Smooth muscle cell (in vitro differentiated cells): ENCODE results near the gene CNTD1. TPM values are rescaled to one million over a fixed set of nuclear protein-coding genes. Genes with fewer than 3 reads are reported as not detected.

Experiments used
- DNase-seq: peaks from one replicate; lab custom pipeline; 2025; ENCODE audit not compliant: unreplicated experiment; lab: John Stamatoyannopoulos, UW
- H2AFZ ChIP-seq: fragments of 200-600 bp; sonication (generic); 2 replicates; pipeline ENCODE4 v1.6.0; 2016; ENCODE audit warnings: antibody characterized with exemption, low read depth, mild to moderate bottlenecking
- H3F3A ChIP-seq: fragments of 200-600 bp; sonication (generic); 2 replicates; pipeline ENCODE4 v1.6.0; 2017; ENCODE audit warnings: antibody characterized with exemption, low read depth
- H3K27ac ChIP-seq: fragments of 200-600 bp; sonication (generic); 2 replicates; pipeline ENCODE4 v1.5.1; 2016; ENCODE audit warnings: low read depth, mild to moderate bottlenecking
- H3K27me3 ChIP-seq: fragments of 200-600 bp; sonication (generic); 2 replicates; pipeline ENCODE4 v1.6.1; 2016; ENCODE audit warnings: low read depth, mild to moderate bottlenecking
- H3K36me3 ChIP-seq: fragments of 200-600 bp; sonication (generic); 2 replicates; pipeline ENCODE4 v1.5.1; 2016; ENCODE audit warnings: low read depth
- H3K4me1 ChIP-seq: fragments of 200-600 bp; sonication (generic); 2 replicates; pipeline ENCODE4 v1.5.1; 2016; ENCODE audit warnings: low read depth
- H3K4me2 ChIP-seq: fragments of 200-600 bp; sonication (generic); 2 replicates; pipeline ENCODE4 v1.6.0; 2016; ENCODE audit warnings: mild to moderate bottlenecking
- H3K4me3 ChIP-seq: fragments of 200-600 bp; sonication (generic); 2 replicates; pipeline ENCODE4 v1.5.1; 2016; ENCODE audit warnings: mild to moderate bottlenecking
- H3K79me2 ChIP-seq: fragments of 200-600 bp; sonication (generic); 2 replicates; pipeline ENCODE4 v1.6.0; 2016; ENCODE audit warnings: low read depth, mild to moderate bottlenecking
- H3K9ac ChIP-seq: fragments of 200-600 bp; sonication (generic); 2 replicates; pipeline ENCODE4 v1.6.0; 2016; ENCODE audit warnings: low read depth
- H3K9me3 ChIP-seq: fragments of 200-600 bp; sonication (generic); replicated peaks from 2 replicates; pipeline ENCODE4 v1.5.1; 2016; ENCODE audit warnings: low read depth
- H4K20me1 ChIP-seq: fragments of 200-600 bp; sonication (generic); 2 replicates; pipeline ENCODE4 v1.6.0; 2016; ENCODE audit warnings: low read depth
- CTCF ChIP-seq: fragments of 200-600 bp; sonication (generic); IDR thresholded peaks from 2 replicates; pipeline ENCODE4 v1.5.1; 2017; ENCODE audit warnings: borderline replicate concordance, mild to moderate bottlenecking, antibody characterized with exemption; ENCODE audit not compliant: insufficient read depth, poor library complexity, severe bottlenecking
- WGBS: methylation state at CpG from one replicate; pipeline ENCODE4 v1.1.7; 2016; ENCODE audit warnings: low lambda C conversion rate; 5-methylcytosine and 5-hydroxymethylcytosine counted together
- polyA plus RNA-seq: library from polyadenylated mRNA; unstranded; fragments of >200 nt; fragmentation: Nextera tagmentation; extraction: Ambion mirVana; gene quantifications from 2 replicates; pipeline ENCODE4 v1.2.1, GENCODE V29; 2016
- total RNA-seq: library from RNA; depleted of rRNA; stranded (reverse); fragments of >200 nt; gene quantifications from 2 replicates; pipeline ENCODE4 v1.2.3, GENCODE V29; 2014

The CNTD1 gene
- total and polyA plus RNA-seq, 2 experiments from 2014 or later: 0.17 TPM; not detected in 1

GRCh38 chr17:42804918-42805367 lies 6.3 kb downstream of the CNTD1 start:
- Histone ChIP-seq H4K20me1 (no peaks in the 10 kb centered on the region), H3K9ac (no peak overlapping the region), H2AFZ (no peak overlapping the region), H3F3A (no peaks in the 10 kb centered on the region), H3K27ac (no peak overlapping the region), H3K27me3 (no peaks in the 10 kb centered on the region), H3K79me2 (no peaks in the 10 kb centered on the region), H3K4me1 (no peaks in the 10 kb centered on the region), H3K4me3 (no peak overlapping the region), H3K4me2 (no peak overlapping the region), H3K36me3 (no peaks in the 10 kb centered on the region), H3K9me3 (no peaks in the 10 kb centered on the region)
- TF ChIP-seq CTCF: no peak
- no peak for DNase-seq
- WGBS: 88% methylated on average over 1 of the region's 1 CpG

DNA sequence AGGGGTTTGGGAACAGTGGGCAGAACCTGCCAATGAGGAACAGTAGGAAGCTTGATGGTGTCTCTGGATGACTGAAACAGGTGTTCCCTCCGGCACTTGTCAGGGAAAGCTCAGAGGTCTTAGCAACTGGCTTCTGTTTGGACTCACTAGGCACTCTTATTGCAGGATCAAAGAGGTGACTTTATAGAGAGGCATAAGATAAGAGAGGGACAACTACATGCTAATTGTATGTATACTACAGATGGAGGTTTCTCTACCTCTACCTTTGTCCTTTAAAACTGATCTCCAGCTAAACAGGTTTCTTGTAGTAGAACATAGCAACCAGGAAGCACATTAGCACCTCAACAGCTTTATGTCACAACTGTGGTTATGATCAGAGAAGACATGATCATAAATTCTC lies 7.6 kb downstream of the CNTD1 start:
- WGBS: 96% methylated on average over 1 of the region's 1 CpG
- no peaks in the 10 kb centered on the region for H3F3A ChIP-seq
- no peak overlapping the region for H3K9ac ChIP-seq
- no peaks in the 10 kb centered on the region for H4K20me1 ChIP-seq
- H3K27me3 ChIP-seq: no peaks in the 10 kb centered on the region
- no peak for TF ChIP-seq CTCF
- no peak overlapping the region for H3K4me3 ChIP-seq
- H3K4me1 ChIP-seq: no peaks in the 10 kb centered on the region
- DNase-seq: no peak
- H3K79me2 ChIP-seq: no peaks in the 10 kb centered on the region
- peaks cover 3% of the 10 kb centered on the region for H3K36me3 ChIP-seq
- no peak overlapping the region for H2AFZ ChIP-seq
- H3K4me2 ChIP-seq: no peak overlapping the region
- no peaks in the 10 kb centered on the region for H3K9me3 ChIP-seq
- no peak overlapping the region for H3K27ac ChIP-seq

- Histone ChIP-seq H3F3A (no peaks in the 10 kb centered on the region), H3K9me3 (no peaks in the 10 kb centered on the region), H3K27me3 (no peaks in the 10 kb centered on the region), H3K4me3 (no peak overlapping the region), H2AFZ (no peak overlapping the region), H3K4me1 (no peaks in the 10 kb centered on the region), H3K27ac (no peak overlapping the region), H3K36me3 (peaks cover 11% of the 10 kb centered on the region), H3K9ac (no peak overlapping the region), H4K20me1 (no peaks in the 10 kb centered on the region), H3K4me2 (no peak overlapping the region), H3K79me2 (no peaks in the 10 kb centered on the region)
- TF ChIP-seq CTCF: no peak
- DNase-seq: no peak
- 85% methylated on average over 3 of the region's 3 CpGs for WGBS
Measured at GRCh38 chr17:42809250-42809649, 10.6 kb downstream of the CNTD1 start.

DNA sequence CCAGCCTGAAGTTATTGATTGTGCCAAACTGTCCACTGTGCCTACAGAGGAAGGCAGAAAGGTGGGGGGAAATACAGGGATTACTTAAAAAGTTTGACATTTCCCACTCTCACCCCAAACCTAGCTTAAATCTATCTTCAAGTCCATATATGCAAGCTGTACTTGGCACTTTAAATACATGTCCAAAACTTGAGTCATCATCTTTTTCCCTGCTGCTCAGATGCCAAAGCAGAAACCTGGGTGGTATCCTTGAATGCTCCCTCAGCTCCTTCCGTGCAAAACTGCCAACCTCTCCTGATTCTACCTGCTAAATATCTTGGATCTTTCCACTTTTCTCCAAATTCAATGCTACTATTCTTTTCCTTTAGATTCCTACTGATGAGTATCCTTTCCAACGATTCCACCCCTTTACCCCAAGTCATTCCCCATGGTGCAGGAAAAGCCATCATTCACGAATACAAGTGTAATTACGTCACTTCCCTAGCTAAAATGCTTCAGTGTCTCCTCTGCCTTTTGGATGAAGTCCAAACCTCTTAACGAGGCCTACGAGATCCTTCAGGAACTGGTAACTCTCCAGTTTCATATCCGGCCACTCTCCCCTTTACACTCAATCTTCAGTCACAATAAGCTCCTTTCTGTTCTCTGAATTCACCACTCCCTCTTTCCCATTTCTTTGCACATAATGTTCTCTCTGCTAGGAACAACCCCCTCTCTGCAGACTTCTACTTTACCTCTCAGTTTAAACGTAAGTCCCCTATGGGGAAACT lies 16.2 kb downstream of the CNTD1 start:
- H3K4me3 ChIP-seq: no peak overlapping the region
- H3K9ac ChIP-seq: no peak overlapping the region
- no peaks in the 10 kb centered on the region for H3K9me3 ChIP-seq
- H3K4me2 ChIP-seq: no peak overlapping the region
- no peaks in the 10 kb centered on the region for H4K20me1 ChIP-seq
- DNase-seq: no peak
- no peaks in the 10 kb centered on the region for H3K27me3 ChIP-seq
- WGBS: 96% methylated on average over 8 of the region's 8 CpGs
- H3K4me1 ChIP-seq: no peaks in the 10 kb centered on the region
- H3K36me3 ChIP-seq: peaks cover 12% of the 10 kb centered on the region
- no peak overlapping the region for H3K27ac ChIP-seq
- no peaks in the 10 kb centered on the region for H3F3A ChIP-seq
- TF ChIP-seq CTCF: no peak
- no peak overlapping the region for H2AFZ ChIP-seq
- H3K79me2 ChIP-seq: no peaks in the 10 kb centered on the region
